ENCODE measurements around the gene ZNF771.
"Not testable (repeated sequence)": the region's sequence is repeated elsewhere in the genome, so short reads cannot be mapped to it uniquely, and the experiment has no call there.

Gene ZNF771

GRCh38 chr16:30458561-30459394, 51.4 kb downstream of the ZNF771 start:
- Mint-ChIP-seq H3K4me1 (no peaks in the 10 kb centered on the region), H3K9me3 (no peaks in the 10 kb centered on the region), H3K27me3 (ENCODE audit: low read depth) (no peaks in the 10 kb centered on the region), H3K36me3 (ENCODE audit: low read depth) (no peaks in the 10 kb centered on the region), H3K4me3 (no peak overlapping the region), H3K27ac (no peak overlapping the region)
- no peak for TF ChIP-seq CTCF (IDR thresholded peaks at IDR 0.05; ENCODE audit: unreplicated experiment in 3 of 3)

GRCh38 chr16:30459456-30459855, 52.0 kb downstream of the ZNF771 start:
- H3K4me3 Mint-ChIP-seq = no peak overlapping the region
- peak overlapping the region in 1 of 3 experiments; percentile 45 for H3K27ac Mint-ChIP-seq
- H3K9me3 Mint-ChIP-seq = no peaks in the 10 kb centered on the region
- no peaks in the 10 kb centered on the region for H3K4me1 Mint-ChIP-seq
- no peaks in the 10 kb centered on the region for H3K27me3 Mint-ChIP-seq (ENCODE audit: low read depth)
- TF ChIP-seq CTCF (IDR thresholded peaks at IDR 0.05; ENCODE audit: unreplicated experiment in 3 of 3) = no peak
- no peaks in the 10 kb centered on the region for H3K36me3 Mint-ChIP-seq (ENCODE audit: low read depth)

GRCh38 chr16:30461426-30461825, 54.0 kb downstream of the ZNF771 start:
- H3K4me1 Mint-ChIP-seq; H3K9me3 Mint-ChIP-seq; H3K4me3 Mint-ChIP-seq; H3K27me3 Mint-ChIP-seq (ENCODE audit: low read depth); H3K27ac Mint-ChIP-seq; H3K36me3 Mint-ChIP-seq (ENCODE audit: low read depth): not testable (repeated sequence)

GRCh38 chr16:30464078-30464477, 56.7 kb downstream of the ZNF771 start:
- H3K9me3 Mint-ChIP-seq = no peaks in the 10 kb centered on the region
- no peak overlapping the region for H3K27ac Mint-ChIP-seq

More at GRCh38 chr16:30464078-30464477, 56.7 kb downstream of the ZNF771 start:
- Mint-ChIP-seq H3K4me1 (no peaks in the 10 kb centered on the region), H3K36me3 (ENCODE audit: low read depth) (no peaks in the 10 kb centered on the region), H3K4me3 (no peak overlapping the region), H3K27me3 (ENCODE audit: low read depth) (no peaks in the 10 kb centered on the region)
- TF ChIP-seq CTCF (IDR thresholded peaks at IDR 0.05; ENCODE audit: unreplicated experiment in 3 of 3) = no peak
